ENCODE data around the gene TYMS. TPM values are rescaled to one million over a fixed set of nuclear protein-coding genes. Genes with fewer than 3 reads are reported as not detected.
A peak's percentile ranks its signal among the peaks of the same experiment; 100 is the strongest.

TYMS gene
- polyA plus RNA-seq, 3 donors = not detected

DNA sequence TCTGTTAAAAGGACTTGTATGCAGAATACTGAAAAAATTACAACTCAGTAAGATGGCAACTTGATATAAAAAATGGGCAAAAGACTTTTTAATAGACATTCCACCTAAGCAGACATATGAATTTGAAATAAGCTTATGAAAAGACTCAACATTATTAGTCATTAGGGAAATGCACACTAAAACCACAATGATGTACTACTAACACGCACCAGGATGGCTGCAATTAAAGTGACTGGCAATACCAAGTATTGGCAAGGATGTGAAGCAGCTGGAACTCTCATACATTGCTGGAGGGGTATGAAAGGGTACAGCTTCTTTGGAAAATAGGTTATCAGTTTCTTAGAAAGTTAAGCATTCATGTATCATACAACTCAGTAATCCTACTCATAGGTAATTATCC is 58.2 kb downstream of the TYMS start:
- H3K36me3 ChIP-seq (replicated peaks in 1 of 2; ENCODE audit: control insufficient read depth in 1 of 2, insufficient read depth in 2 of 2, low read length in 2 of 2) = no peaks in the 10 kb centered on the region
- no peak overlapping the region for H3K4me3 ChIP-seq (replicated peaks in 1 of 3; ENCODE audit: low read depth in 2 of 3, low read length in 3 of 3)
- H2AFZ ChIP-seq (ENCODE audit: insufficient read depth, low read depth, low read length, poor library complexity, severe bottlenecking) = no peak overlapping the region
- H3K27me3 ChIP-seq (ENCODE audit: control insufficient read depth in 2 of 2, insufficient read depth in 2 of 2, low read length in 2 of 2) = peaks cover 7 to 31% of the 10 kb centered on the region in 2 donors
- no peak overlapping the region for H3K4me2 ChIP-seq (replicated peaks; ENCODE audit: extremely low read depth, low read length, poor library complexity, severe bottlenecking)
- peaks cover 6 to 13% of the 10 kb centered on the region in 2 donors for H3K4me1 ChIP-seq (ENCODE audit: control insufficient read depth in 1 of 2, insufficient read depth in 2 of 2, low read length in 2 of 2)
- H3K9me3 Mint-ChIP-seq = peaks cover 0 to 10% (median 4%) of the 10 kb centered on the region in 7 donors
- peaks cover 0 to 5% of the 10 kb centered on the region in 2 donors for H3K9me3 ChIP-seq (replicated peaks in 1 of 2; ENCODE audit: control insufficient read depth in 1 of 2, insufficient read depth in 1 of 2, low read length in 2 of 2)
- peaks cover 8% of the 10 kb centered on the region for H3K79me2 ChIP-seq (ENCODE audit: insufficient read depth, low read length)
- TF ChIP-seq, protein P1, sequence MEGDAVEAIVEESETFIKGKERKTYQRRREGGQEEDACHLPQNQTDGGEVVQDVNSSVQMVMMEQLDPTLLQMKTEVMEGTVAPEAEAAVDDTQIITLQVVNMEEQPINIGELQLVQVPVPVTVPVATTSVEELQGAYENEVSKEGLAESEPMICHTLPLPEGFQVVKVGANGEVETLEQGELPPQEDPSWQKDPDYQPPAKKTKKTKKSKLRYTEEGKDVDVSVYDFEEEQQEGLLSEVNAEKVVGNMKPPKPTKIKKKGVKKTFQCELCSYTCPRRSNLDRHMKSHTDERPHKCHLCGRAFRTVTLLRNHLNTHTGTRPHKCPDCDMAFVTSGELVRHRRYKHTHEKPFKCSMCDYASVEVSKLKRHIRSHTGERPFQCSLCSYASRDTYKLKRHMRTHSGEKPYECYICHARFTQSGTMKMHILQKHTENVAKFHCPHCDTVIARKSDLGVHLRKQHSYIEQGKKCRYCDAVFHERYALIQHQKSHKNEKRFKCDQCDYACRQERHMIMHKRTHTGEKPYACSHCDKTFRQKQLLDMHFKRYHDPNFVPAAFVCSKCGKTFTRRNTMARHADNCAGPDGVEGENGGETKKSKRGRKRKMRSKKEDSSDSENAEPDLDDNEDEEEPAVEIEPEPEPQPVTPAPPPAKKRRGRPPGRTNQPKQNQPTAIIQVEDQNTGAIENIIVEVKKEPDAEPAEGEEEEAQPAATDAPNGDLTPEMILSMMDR (IDR thresholded peaks at IDR 0.05) = no peak
- H3K4me3 Mint-ChIP-seq = peak overlapping the region in 1 of 2 donors; percentile 21
- intact Hi-C loops (cut with micrococcal nuclease) = no loop called here
- H3K27me3 Mint-ChIP-seq (ENCODE audit: low read depth in 3 of 3) = peaks cover 25 to 49% (median 31%) of the 10 kb centered on the region in 3 donors
- DNase-seq = peak; percentile 7 to 59 (median 25)
- peaks cover 0 to 3% of the 10 kb centered on the region in 2 donors for H3K36me3 Mint-ChIP-seq
- no peak overlapping the region for H3K27ac ChIP-seq (ENCODE audit: low read depth in 1 of 2, low read length in 2 of 2)
- no CpG with 5 or more reads among the region's 1 CpG for WGBS (ENCODE audit: insufficient coverage)
- peaks cover 7% of the 10 kb centered on the region for H3K4me1 Mint-ChIP-seq
- H4K20me1 ChIP-seq (ENCODE audit: insufficient read depth, low read length) = no peaks in the 10 kb centered on the region
- no peak overlapping the region for H3K9ac ChIP-seq (ENCODE audit: insufficient read depth, low read length, poor library complexity, severe bottlenecking)
- no peak overlapping the region for H3K27ac Mint-ChIP-seq

GRCh38 chr18:717003-717402 is 59.5 kb downstream of the TYMS start:
- TF ChIP-seq, protein P1 (IDR thresholded peaks at IDR 0.05) = no peak
- peaks cover 0 to 10% (median 4%) of the 10 kb centered on the region in 7 donors for H3K9me3 Mint-ChIP-seq
- H3K4me3 Mint-ChIP-seq = no peak overlapping the region
- Histone ChIP-seq H3K27ac (ENCODE audit: low read depth in 1 of 2, low read length in 2 of 2) (no peak overlapping the region), H3K9me3 (replicated peaks in 1 of 2; ENCODE audit: control insufficient read depth in 1 of 2, insufficient read depth in 1 of 2, low read length in 2 of 2) (peaks cover 0 to 5% of the 10 kb centered on the region in 2 donors), H3K27me3 (ENCODE audit: control insufficient read depth in 2 of 2, insufficient read depth in 2 of 2, low read length in 2 of 2) (peaks cover 7 to 31% of the 10 kb centered on the region in 2 donors), H3K4me2 (replicated peaks; ENCODE audit: extremely low read depth, low read length, poor library complexity, severe bottlenecking) (no peak overlapping the region), H2AFZ (ENCODE audit: insufficient read depth, low read depth, low read length, poor library complexity, severe bottlenecking) (no peak overlapping the region), H3K36me3 (replicated peaks in 1 of 2; ENCODE audit: control insufficient read depth in 1 of 2, insufficient read depth in 2 of 2, low read length in 2 of 2) (no peaks in the 10 kb centered on the region), H3K4me3 (replicated peaks in 1 of 3; ENCODE audit: low read depth in 2 of 3, low read length in 3 of 3) (no peak overlapping the region), H3K79me2 (ENCODE audit: insufficient read depth, low read length) (no peaks in the 10 kb centered on the region), H3K4me1 (ENCODE audit: control insufficient read depth in 1 of 2, insufficient read depth in 2 of 2, low read length in 2 of 2) (peaks cover 0 to 4% of the 10 kb centered on the region in 2 donors), H3K9ac (ENCODE audit: insufficient read depth, low read length, poor library complexity, severe bottlenecking) (no peak overlapping the region), H4K20me1 (ENCODE audit: insufficient read depth, low read length) (no peaks in the 10 kb centered on the region)
- no peak overlapping the region for H3K27ac Mint-ChIP-seq
- H3K4me1 Mint-ChIP-seq = no peaks in the 10 kb centered on the region
- H3K36me3 Mint-ChIP-seq = no peaks in the 10 kb centered on the region
- DNase-seq = no peak
- peaks cover 21 to 41% (median 28%) of the 10 kb centered on the region in 3 donors for H3K27me3 Mint-ChIP-seq (ENCODE audit: low read depth in 3 of 3)
- 83% methylated on average over 2 of the region's 4 CpGs for WGBS (ENCODE audit: insufficient coverage)
- intact Hi-C loops (cut with micrococcal nuclease) = no loop called here

Other genes starting within 250 kb of the TYMS start
- under 1 TPM; 0.21 to 0.47 (median 0.35) TPM for gene COLEC12, start 157.0 kb upstream of the TYMS start, polyA plus RNA-seq
- not detected for gene CETN1, start 77.3 kb upstream of the TYMS start, polyA plus RNA-seq
- gene CLUL1, start 60.7 kb upstream of the TYMS start, polyA plus RNA-seq = not detected
- gene ENOSF1, start 55.0 kb downstream of the TYMS start, polyA plus RNA-seq = 10 to 100 TPM in 1 of 3 donors, 1 to 10 TPM in 2; 2.2 to 11.6 (median 2.3) TPM
- gene YES1, start 154.6 kb downstream of the TYMS start, polyA plus RNA-seq = not detected
- not detected for gene ADCYAP1, start 247.2 kb downstream of the TYMS start, polyA plus RNA-seq